ENCODE measurements around the gene MSANTD2.
"Not testable (repeated sequence)": the region's sequence is repeated elsewhere in the genome, so short reads cannot be mapped to it uniquely, and the experiment has no call there.

MSANTD2 gene

DNA sequence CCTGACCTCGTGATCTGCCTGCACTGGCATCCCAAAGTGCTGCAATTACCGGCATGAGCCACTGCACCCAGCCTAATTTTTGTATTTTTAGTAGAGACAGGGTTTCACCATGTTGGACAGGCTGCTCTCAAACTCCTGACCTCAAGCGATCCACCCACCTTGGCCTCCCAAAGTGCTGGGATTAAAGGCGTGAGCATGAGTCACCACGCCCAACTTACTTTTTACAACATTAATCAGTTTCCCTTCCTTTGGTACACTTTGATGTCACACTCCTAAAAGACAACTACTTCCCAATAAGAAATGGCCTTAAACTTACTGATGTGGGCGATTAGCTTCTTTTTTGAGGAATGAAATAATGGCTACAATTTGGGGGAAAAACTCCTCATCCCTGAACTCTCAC, 29.2 kb downstream of the MSANTD2 start:
- DNase-seq (ENCODE audit: low read depth), result not testable (repeated sequence)

DNA sequence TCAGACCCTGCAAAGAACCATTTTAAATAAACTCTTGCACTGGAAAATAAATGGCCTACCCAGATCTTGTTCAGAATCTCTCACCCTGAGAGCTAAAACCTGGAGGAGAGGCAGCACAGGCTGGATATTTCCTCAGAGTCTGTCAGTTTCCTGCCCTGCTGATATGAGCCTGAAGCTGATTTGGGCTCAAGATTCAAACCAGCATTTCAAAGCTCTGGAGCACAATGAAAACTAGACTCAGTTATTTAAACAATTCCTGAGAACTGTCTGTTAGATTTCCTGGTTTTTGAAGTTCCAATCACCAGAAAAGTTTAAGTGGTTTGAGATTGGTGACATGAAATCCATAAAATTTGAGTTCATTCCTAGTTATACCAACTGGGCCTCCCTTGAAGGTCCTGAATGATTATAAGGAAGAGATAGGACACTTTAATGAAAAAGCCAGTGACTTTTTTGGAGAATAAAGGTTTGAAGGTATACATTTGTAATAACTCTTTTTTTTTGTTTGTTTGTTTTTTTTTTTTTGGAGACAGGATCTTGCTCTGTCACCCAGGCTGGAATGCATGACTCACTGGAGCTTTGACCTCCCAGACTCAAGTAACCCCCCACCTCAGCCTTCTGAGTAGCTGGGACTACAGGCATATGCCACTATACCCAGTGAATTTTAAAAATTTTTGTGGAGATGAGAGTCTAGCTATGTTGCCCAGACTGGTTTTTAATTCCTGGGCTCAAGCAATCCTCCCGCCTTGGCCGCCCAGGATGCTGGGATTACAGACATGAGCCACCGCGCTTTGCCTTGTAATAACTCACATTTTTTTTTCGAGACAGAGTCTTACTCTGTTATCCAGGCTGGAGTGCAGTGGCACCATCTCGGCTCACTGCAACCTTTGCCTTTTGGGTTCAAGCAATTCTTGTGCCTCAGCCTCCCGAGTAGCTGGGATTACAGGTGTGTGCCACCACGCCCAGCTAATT, 30.1 kb downstream of the MSANTD2 start:
- DNase-seq (ENCODE audit: low read depth), result no peak

DNA sequence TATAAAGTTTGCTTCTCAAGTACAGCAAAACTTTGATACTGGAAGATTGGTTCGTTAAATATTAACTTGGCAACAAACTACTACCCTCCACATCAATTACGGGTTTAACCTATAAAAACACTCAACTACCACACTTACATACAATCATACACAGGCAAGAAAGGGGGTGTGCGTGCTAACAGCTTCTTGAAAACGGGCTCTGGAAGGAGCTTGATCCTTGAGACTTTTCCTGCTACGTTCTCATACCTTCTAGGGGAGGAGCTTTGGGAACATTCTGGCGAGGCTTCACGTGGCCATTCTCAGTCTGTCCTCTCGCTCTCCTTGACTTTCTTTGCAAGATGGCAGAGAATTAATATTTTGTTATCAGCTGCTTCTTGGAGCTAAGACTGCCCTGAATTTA, 31.3 kb downstream of the MSANTD2 start:
- DNase-seq (ENCODE audit: low read depth), result no peak

DNA sequence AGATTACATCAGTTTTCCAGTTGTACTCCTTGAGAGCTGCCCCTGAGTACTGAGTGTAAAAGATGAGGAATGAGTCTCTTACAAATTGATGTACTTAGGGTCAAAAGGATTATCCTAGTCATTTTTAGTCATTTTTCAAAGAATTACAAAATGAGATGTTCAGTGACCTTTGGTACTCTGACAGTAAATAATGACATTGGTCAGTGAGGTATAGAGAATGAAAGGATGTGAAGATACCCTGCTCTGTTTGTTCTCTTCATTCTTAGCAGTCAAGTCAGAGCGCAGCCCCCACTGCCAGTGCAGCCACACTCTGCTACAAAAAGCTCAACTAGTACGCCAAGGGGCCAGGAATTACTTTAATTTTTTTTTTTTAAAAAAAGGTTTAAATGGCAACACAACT, 34.0 kb downstream of the MSANTD2 start:
- no peak for DNase-seq (ENCODE audit: low read depth)

DNA sequence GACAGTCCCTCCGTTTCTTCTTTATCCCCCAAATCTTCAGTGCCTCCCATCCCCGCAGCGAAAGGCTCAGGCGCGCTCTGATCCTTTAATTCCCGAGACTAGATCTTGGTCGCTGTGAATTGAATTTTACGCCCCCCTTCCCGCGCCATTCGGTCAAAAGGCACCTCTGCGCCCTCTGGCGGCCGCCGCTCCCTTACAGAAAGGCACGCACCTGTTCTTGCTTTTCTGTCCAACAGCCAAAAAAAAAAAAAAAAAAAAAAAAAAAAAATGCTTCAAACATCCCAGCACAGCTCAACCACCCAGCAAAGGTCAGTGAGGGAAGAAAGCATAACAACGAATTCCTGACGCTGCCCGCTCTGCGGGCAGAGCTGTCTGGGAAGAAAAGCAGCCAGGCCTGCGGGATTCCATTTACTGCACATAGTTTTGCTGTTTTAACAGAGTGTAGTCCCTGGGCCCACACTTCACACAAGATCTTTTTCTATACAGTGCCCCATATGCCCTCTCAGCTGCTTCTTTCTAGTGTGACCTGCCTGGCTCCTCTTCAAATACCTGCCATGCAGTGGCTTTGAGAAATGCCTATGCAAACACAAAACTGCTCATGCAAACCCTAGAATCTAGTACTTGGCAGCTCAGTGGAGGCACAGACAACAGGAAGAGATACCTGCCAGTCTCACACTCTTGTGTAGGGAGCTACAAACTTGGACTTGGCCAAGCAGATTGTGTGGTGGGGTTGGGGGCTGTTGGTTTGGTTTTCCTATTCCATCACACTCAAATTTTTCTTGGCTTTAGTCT, 36.9 kb downstream of the MSANTD2 start:
- DNase-seq (ENCODE audit: low read depth), result peak; percentile 68

DNA sequence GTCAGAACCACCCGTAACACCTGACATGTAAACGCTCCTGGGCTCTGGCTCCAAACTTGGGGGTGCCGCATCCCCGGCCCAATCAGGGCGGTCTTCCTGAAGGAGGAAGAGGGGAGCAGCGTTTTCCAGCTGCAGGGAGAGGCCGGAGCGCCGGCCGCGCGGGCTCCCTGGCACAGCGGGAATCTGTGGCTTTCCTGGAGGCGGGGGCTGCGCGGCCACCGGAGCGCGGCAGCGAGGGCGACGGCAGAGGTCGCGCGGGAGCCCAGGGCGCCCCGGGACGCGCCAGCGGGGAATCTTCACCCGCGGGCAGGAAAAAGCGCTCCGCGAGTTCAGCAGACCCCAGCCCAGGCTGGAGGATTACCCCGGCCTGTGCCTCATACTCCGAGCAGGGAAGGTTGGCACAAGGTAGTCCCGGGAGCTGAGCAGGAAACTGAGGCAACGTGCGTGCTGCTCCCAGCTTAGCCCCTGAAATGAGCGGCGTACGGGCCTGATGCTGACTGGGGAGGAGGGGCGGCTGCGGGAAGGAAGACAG, 37.5 kb downstream of the MSANTD2 start:
- no peak for DNase-seq (ENCODE audit: low read depth)

DNA sequence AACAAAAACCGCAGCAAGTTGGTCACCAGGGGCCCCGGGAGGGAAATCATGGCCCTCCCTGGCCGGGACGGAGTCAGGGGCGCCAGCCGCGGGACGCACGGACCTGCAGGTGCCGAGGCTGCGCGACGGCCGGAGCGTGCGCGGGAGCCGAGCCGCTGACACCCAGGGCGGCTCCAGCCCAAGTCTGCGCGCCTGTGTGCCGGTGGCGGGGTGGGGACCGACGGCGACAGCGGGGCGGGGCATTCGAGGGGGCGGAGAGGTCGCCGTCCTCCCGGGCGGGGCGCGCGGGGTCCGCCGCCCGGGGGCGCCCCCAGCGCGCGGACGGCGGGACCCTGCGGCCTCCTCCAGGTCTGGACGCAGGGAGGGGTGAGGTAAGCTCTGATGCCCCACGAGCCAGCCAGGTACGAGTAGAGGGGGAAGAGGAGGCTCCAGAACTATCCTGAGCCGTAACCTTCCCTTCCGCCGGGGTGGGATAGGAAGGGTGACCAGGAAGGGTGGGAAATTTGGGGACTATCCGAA, 38.0 kb downstream of the MSANTD2 start, which contains the start of gene ESAM:
ESAM (minus strand) TSS at position 186 of the 519 bp plus-strand sequence; CDS start at position 50, 136 bp downstream.
- DNase-seq (ENCODE audit: low read depth), result peak; percentile 47

DNA sequence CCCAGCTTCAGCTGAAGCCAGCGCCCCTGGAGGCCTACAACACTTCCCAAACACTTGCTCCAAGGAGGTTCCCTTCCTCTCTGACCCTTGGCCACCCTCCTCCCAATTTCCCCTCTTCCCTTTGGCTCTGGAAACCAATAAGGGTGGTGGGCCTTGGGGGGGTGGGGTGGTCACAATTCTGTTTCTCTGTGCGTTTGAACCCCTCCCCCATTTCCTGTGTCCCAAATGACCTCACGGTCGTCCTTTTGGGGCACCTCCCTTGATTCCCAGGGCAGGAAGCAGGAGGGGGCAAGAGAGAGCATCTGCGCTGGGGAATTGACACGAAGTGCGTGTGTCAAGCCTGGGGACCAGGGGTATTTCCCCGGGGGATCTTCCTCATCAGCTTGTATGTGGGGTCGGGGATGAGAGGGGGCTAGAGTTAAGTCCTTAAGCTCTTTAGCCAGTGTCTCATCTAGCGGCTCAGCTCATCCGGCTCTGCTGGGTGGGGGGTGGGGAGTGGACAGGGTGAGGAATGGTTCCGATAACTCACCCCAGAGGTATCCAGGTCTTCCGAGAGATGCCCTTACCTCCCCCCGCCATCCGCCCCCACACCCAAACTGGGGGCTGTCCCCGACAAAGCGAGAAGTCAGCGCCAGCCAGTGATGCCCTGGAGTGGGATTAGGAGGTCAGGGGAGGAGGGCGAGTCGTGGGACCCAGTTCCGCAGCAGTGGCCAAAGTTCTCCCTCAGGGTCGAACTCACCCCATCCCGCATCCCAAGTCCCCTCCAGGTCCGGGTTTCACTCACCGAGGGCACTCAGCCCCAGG, 38.7 kb downstream of the MSANTD2 start:
- DNase-seq (ENCODE audit: low read depth), result no peak

DNA sequence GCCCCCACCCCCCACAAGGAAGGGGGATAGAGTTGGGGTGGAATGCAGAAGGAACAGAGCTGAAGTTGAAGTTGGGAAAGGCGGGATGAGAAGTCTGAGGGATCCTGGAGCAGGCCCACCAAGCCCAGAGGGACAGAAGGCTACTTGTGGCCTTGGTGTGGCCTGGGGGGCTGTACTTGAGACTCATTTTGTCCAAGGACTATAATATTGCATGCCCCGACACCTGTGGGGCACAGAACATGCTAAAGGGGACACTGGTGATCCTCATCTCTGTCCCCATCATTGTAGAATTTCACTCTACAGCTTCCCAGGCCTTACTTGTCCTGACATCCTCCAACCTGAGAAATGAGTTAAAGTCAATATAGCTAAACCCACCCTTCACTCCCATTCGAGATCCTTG, 39.4 kb downstream of the MSANTD2 start:
- DNase-seq (ENCODE audit: low read depth), result no peak

DNA sequence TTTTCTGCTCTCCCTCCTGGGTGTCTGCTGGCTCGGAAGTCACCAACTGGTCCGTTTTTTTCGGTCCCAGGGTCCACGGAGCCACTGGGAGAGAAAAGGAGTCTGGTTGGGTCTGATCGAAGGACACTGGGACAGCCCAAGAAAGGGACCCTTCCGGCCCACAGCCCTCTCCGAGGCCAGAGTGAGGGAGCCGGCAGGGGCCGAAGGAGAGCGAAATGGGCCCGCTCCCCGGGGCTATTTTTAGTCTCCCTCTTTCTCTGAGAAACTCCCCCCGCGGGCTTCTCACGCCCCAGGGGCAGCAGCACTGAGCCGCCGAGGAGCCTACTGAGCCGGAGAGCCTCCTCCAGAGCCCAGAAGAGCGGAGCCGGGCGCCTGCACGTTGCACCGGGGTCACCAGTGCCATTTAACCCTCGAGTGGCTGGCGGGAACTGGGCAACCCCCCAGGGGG, 40.0 kb downstream of the MSANTD2 start:
- DNase-seq (ENCODE audit: low read depth), result no peak

DNA sequence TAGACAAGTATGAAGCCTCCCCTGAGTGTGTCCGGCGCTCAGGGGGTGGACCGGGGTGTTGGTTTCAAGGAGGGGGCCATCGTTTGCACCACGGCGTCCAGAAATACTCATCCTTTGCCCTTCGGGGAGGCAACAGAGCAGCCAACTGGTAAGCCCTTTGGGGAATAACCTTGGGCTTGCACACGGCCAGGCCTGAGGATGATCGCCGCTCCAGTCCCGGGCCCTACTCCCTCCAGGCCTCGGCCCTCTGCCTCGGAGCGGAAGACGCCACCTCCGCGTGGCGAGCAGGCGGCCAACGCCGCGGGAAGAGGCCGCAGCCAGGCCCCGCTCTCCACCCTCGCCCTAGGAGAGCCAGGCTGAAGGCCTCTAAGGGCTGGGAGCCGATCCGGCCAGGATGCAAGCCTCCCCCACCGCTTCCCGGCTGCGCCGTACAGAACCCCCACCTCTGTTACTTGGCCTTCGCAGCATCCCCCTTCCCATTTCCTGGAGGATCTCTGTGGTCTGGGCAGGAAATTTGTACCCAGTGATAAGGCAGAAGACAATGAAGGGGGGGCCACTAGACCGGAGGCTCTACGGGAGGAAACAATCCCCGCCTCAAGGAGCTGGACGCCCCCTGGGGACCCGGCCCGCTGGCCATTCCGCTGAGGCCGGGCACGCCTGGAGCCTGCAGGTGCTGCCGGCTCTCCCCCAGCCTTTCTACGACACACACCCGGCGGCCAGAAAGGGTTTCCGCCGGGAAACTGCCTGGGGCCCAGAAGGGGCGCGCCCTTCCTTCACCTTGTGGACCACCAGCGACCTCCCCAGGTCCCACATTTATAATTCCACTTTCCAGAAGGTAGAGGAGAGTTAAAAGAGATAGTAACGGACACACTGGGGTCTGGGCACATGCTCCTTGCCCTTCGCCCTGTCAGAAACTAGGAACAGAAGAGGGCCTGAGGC, 40.7 kb downstream of the MSANTD2 start:
- DNase-seq (ENCODE audit: low read depth), result no peak

DNA sequence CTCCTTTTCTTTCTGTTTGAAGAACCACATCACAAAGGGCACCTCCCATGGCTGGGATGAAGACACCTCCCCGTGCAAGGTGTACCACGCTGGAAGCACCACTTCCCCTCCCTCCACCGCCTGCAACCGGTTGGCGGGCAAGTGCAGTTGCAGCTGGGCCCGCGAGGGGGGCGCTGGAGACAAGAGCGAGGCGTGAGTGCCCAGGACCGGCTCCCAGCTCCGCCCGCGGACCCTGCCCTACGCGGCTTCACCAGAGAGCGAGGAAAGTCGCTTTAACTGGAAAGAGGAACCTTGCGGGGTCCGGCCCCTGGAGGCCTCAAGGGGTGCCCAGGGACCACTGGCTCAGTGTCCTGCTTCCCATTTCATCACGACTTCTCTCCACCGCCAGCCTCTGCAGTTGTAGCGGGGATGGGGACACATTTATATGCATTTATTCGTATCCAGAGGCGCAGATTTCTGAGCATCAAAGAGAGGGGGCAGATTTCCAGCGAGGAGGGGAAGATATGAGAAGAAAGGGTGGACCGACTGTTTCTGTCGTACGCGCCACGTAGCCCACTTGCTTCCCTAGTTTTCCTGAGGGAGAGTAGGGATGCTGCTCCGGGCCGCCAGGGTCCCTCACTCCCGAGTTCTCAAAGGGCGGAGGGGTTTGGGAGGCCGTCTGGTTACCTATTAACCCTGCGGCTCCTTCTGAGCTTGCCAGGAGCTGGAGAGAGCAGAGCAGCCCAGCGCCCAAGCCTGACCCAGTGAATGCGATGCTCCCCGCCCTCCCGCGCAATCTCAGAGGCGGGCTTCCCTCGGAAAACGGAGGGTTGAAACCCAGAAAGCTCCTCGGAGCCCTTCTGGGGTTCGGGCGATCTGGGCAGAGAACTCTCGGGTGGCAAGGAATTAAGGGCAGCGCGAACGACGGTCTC, 41.6 kb downstream of the MSANTD2 start:
- DNase-seq (ENCODE audit: low read depth), result no peak

DNA sequence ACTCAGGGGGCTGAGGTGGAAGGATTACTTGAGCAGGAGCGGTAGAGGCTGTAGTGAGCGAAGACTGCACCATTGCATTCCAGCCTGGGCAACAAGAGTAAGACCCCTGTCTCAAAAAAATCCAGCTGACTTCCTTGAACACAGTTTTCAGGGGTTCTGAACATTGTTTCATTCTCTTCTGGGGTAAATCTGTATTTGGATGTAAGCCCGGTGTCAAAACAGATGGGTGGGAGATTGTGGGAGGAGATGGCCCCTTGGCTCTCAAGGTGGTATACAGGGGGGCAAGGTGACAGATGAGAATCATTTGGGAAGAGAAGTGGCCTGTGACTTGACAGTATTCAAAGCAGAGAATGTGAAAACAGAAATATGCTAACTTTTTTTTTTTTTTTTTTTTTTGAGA, 42.9 kb downstream of the MSANTD2 start:
- no peak for DNase-seq (ENCODE audit: low read depth)

DNA sequence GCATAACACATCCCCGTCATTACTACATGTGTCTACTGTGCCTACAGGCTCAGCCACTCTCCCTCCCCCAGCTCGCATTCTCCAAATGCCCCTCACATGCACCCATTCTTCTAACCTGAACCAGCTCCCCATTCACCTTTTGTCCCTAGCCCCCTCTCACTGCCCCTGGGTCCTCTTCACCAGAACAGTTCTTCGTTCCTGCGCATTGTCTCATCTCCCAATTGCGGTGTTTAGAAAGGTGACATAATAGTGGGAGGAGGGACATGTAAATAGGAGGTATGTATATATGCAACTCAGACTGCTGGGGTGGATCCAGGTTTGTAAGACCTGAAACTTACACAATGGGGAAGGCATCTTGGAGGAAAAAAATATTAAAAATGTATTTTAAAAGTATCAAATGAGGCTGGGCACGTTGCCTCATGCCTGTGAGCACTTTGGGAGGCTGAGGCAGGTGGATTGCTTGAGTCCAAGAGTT, 43.4 kb downstream of the MSANTD2 start:
- DNase-seq (ENCODE audit: low read depth), result no peak

DNA sequence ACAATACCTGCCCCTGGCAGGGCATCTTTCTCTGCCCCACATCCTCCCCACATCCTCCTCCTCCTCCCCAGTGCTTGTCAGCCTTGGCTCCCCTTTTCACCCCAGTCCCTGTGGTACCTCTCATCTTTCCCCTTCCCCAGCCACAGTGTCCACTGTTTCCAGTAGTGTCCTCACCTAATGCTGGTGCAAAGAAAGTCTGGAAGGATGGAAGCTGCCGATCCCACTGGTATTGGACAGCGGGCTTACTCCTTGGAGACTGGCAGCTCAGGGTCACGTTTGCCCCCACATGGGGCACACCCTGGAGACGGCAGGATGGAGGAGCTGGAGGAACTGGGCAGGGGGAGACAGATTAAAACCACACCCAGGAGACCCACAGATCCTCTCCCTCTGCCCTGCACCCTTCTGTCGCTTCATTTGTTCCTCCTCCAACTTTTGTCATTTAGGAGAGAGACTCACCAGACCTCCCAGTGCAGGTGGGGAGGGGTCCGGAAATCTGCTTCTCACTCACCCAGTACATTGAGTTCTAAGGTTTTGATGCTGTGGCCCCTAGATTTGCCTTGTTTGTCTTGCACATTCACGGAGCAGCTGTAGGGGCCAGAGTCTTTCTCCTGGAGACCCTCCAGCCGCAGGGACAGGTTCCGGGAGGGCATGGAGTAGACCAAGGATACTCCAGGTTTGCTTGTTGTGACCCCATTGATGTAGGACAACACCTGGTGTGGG, 44.0 kb downstream of the MSANTD2 start:
- DNase-seq (ENCODE audit: low read depth), result no peak

DNA sequence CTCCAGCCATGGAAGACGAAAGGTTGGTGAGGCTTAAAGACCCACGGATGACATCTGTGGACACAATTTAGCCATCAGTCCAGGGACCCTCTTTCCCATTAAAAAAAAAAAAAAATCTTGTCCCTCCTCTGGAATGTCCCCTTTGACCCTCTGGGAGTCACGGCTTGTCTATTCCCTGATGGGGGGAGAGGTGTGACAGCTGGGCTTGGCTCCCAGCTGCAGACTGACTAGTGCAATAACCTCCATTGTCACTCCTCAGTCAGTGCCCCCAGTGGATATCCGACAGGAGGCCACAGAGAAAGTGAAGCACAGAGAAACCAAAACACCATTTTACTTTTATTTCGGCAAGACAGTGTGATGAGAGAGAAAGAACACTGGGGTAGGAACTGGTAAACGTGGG, 45.5 kb downstream of the MSANTD2 start:
- no peak for DNase-seq (ENCODE audit: low read depth)

DNA sequence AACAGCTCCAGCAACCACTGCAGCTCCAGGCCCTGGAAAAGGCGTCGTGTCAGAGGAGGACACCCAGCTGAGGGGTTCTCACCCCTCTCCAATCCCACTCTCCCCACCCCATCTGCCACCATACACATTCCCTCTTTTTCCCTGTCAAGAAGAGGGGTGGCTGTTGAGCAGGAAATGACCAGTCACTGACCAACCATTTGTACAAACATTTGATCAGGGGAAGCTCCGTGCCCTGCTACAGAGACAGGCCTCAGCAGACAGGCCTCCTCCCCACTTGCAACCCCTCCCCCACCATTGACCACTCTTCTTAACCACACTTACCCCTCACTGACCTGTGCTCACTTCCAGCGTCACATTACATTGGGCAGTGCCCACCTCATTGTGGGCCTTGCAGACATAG, 45.9 kb downstream of the MSANTD2 start:
- no peak for DNase-seq (ENCODE audit: low read depth)

DNA sequence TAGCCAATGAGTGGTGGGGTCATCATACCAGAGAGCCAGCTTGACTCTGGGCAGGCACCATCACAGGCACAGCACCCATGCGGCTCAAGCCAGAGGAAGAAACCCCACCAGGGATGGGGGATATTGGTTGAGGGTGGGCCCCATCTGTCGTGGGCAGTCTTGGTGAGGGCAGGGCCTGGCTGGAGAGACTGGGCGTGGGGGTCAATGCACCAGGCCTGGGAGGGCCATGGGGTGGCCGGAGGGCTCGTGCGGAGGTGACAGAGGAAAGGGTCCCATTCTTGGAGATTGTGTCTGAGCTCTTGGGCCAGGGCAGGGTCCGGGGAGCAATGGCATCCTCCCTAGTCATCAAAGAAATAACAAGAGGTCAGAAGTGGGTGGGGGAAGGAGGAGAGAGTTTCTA, 46.6 kb downstream of the MSANTD2 start:
- no peak for DNase-seq (ENCODE audit: low read depth)

DNA sequence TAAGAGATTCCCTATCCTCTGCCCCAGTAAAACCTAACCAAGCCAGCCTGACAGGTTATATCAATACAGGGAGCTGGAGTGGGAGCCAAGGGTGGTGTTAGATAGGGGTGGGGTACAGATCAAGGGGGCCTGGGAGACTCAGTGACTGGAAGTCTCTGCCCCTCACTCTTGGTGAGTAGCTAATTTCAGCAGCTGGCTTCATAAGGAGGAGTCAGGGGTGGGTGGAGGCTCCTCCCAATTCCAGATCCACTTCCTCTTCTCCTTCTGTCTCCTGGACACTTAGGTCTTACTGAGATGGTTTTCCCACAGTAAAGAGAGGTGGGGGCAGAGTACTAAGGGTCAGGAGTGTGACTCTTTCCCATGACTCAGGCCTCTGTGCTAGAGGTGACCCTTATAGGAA, 47.0 kb downstream of the MSANTD2 start:
- DNase-seq (ENCODE audit: low read depth), result no peak

All from stimulated activated CD8-positive, alpha-beta memory T cell treated with anti-CD3 and anti-CD28 coated beads, Interleukin-12 subunit alpha, Interleukin-12 subunit beta, amount 100 ng/mL, for 4 hours (primary cell).